Activated CD8-positive, alpha-beta memory T cell treated with anti-CD3 and anti-CD28 coated beads, Interleukin-2, amount 50 U/mL, for 1 hour (primary cell): ENCODE measurements around the gene GNAT2.
"Not testable (repeated sequence)": the region's sequence is repeated elsewhere in the genome, so short reads cannot be mapped to it uniquely, and the experiment has no call there.

Experiments
- DNase-seq: peaks from one replicate; pipeline ENCODE4 v3.0.0-alpha.2; 2020; ENCODE audit errors: extremely low read depth

GNAT2 gene

DNA sequence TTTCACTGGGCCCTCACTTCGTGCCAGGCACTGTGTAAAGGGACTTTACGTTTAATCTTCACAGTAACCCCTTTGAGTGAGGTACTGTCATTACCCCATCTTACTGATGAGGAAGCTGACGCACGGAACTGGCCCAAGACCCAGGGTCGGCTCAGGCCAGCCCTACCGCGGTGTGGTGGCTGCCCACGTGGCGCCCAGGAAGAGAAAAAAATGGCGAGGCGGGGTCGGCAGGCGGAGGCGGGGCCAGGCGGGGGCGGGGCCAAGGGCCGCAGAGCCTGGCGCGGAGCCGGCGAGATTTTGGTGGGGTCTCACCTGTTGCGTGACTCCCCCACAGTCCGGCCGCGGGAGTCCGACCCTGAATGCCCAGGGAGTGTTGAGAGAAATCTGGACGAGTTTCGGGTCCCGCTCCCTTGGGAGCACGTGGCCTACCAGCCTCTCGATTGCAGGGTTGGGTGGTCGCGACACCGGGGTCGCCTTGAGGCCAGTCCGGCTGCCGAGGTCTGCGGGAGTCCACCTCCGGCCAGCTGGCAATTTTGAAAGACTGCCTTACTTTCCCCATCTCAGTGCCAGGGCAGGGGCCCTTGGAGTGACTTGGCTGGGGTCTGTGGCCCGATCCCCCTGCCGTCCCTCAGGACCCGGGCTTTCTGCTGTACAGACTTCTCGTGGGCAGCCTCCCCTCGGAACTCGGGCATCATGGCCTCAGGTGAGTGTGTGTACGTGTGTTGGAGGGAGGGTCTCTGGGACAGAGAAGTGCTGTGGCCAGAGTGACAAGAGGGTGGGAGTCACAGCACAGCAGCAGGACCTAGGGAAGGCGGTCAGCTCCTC, at the start of gene GNAT2, which contains the start of gene AMPD2:
Gene GNAT2, minus strand, starts transcription at position 41 of the 825 bp plus-strand sequence. CDS start 6,746 bp downstream, outside the sequence.
Gene AMPD2, plus strand, starts transcription at position 262 of the 825 bp plus-strand sequence. CDS start 1,339 bp downstream, outside the sequence.
- peak; percentile 33 for DNase-seq

DNA sequence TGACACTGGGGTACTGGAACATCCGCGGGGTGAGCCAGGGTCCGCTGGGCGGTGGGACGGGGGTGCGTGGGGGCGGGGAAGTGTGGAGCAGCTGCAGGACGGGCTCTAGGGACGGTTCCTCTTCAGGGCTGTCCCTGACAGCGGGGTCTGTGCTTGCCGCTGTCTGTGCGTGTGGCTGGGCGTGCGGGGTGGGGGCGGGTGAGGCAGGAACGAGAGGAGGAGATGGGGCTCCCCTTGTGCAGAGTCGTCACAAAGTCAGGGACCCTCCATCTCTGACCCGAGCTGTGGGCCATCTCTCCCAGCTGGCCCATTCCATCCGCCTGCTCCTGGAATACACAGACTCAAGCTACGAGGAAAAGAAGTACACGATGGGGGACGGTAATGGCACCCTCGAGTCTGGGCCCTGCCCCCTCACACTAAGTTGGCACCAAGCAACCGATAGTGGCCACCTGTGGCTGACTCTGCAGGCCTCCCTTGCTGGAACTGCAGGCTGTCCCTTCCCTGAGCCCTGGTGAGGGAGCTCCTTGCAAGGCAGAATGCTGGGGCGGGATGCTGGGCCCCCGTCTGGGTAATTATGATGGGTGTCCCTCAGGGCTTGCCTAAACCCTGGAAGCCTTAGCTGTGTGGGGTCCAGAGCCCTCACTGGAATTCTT, 48.8 kb upstream of the GNAT2 start:
- DNase-seq = no peak

- DNase-seq = peak; percentile 44
Observed at GRCh38 chr1:109667452-109668122, 48.2 kb upstream of the GNAT2 start, which contains the start of gene GSTM2. TSS of gene GSTM2 (plus strand) at chr1:109668057. CDS start at chr1:109668116, 59 bp downstream.

GRCh38 chr1:109664671-109665070, 45.3 kb upstream of the GNAT2 start:
- DNase-seq = no peak

GRCh38 chr1:109661391-109661790, 42.0 kb upstream of the GNAT2 start:
- no peak for DNase-seq

- DNase-seq = not testable (repeated sequence)
Observed at GRCh38 chr1:109660691-109661026, 41.2 kb upstream of the GNAT2 start.

GRCh38 chr1:109659997-109660690, 40.7 kb upstream of the GNAT2 start:
- DNase-seq = no peak

DNA sequence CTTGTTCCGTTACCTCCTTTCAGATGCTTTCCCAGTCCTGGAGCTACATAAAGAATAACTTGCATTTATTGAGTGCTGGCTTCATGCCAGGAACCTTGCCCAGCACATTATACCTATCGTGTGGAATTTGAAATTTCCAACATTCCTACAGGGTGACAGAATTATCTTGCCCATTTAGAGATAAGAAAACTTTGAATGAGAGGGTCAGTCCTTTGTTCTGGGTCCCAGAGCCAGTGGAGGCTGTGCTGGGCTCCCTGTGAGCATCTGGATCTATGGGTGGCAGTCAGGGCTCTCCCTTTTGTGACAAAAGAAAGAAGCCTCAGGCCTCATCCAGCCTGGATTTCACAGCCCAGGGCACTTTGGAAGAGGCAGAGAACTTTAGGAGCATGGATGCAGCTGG, 39.7 kb upstream of the GNAT2 start:
- DNase-seq = no peak

- no peak for DNase-seq
Observed at GRCh38 chr1:109658533-109659042, 39.2 kb upstream of the GNAT2 start.

DNA sequence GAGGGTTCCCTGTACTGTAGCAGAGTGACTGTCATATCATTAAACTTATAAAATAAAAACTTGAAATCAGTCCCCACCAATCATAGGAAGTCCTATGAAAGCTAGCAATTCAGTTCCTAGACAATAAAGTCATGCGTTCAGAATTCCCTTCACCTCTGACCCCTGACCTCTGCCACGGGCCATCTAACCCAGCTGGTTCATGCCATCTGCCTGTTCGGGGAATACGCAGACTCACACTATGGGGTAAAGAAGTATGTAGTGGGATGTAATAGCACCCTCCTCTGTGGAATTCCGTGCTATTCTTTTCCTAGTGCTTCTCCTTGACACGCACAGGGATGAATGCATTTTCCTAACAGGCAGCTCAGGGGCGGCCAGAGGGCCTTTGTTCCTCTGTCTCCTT, 38.6 kb upstream of the GNAT2 start:
- DNase-seq = no peak

DNA sequence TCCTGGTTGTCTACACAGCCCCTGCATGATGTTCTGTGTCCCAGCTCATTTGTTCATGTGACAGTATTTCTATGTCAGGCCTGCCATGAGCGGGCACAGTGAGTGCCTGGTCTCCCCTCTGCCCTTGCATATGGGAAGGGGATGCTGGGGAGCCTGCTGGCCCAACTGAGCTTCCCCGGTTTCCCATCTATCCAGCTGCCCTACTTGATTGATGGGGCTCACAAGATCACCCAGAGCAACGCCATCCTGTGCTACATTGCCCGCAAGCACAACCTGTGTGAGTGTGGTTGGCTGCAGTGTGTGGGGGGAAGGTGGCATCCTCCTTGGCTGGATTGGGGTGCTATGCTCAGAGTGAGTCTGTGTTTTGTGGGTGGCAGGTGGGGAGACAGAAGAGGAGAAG, 38.0 kb upstream of the GNAT2 start:
- no peak for DNase-seq

- DNase-seq = no peak
Observed at GRCh38 chr1:109655615-109656519, 36.5 kb upstream of the GNAT2 start, which contains the start of gene GSTM4. TSS of gene GSTM4 (plus strand) at chr1:109656099. CDS start at chr1:109656390, 291 bp downstream.

DNA sequence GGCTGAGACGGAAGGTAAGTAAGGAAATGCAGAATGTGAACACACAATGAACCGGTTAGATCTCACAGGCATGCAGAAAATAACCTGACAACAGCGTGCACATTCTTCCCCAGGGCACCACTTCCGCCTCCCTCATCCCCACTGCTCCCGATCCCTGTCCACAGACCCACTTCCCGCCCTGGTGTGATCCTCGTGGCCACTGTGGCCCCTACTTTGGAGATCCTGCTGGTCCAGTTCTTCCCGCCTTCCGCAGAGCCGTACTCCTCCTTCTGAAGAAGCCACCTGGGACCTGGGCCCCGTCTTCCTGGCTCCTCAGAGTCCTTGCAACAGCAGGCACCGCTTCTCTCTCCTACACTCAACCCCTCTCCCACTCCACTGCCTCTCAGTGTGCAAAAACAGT, 35.1 kb upstream of the GNAT2 start:
- DNase-seq = no peak

DNA sequence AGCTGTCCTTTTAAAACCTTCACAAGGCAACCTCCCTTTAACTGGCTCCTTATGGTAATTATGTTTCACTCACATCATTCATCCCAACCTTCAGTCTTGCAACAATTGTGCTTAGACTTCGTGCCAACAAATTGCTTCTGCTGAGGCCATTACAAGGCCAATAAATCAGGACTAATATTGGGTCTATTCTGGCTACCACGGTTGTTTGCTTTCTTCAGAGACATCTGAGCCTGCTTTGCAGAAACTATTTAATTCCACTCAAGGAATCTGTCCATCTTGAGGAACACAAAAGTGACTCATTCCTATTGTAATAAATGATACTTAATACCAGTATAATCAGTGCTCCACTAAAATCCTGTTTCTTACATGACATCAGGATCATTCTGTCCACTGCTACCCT, 33.9 kb upstream of the GNAT2 start:
- DNase-seq = no peak

- no peak for DNase-seq
Observed at GRCh38 chr1:109652402-109652801, 33.0 kb upstream of the GNAT2 start.

GRCh38 chr1:109650609-109651008, 31.2 kb upstream of the GNAT2 start:
- no peak for DNase-seq

GRCh38 chr1:109649491-109649914, 30.1 kb upstream of the GNAT2 start:
- DNase-seq = no peak

- no peak for DNase-seq
Observed at GRCh38 chr1:109644670-109645069, 25.3 kb upstream of the GNAT2 start.

- peak; percentile 61 for DNase-seq
Observed at GRCh38 chr1:109643385-109644230, 24.2 kb upstream of the GNAT2 start.
